NCI-H2227 treated with DMSO at 0.1 percent for 48 hours (cell line): ENCODE measurements around the gene ZBTB4.
A peak's percentile ranks its signal among the peaks of the same experiment; 100 is the strongest.

Experiments used
- DNase-seq: peaks from one replicate; lab custom pipeline; 2025; lab: John Stamatoyannopoulos, UW

Gene ZBTB4

DNA sequence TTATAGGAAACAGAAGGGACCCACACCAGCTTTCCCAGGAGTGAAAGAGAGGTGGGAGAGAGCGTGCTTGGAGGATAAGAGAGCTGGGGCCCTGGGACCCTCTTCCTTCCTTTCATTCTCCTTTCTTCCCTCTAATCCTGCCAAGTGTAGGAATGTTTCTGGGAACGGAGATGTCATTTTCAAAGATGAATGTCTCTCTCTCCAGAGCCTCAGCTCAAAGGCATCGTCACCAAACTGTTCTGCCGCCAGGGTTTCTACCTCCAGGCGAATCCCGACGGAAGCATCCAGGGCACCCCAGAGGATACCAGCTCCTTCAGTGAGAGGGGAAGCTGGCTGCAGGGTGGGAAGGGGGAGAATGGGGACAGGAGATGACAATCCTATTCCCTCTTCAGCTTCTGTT, 38.2 kb downstream of the ZBTB4 start:
- no peak for DNase-seq

GRCh38 chr17:7440834-7441195, 38.6 kb downstream of the ZBTB4 start:
- DNase-seq: peak; percentile 80

- peak; percentile 80 for DNase-seq
Observed at GRCh38 chr17:7440113-7440833, 39.2 kb downstream of the ZBTB4 start.

GRCh38 chr17:7439462-7440112, 39.8 kb downstream of the ZBTB4 start, which contains the start of gene FGF11:
Gene FGF11, plus strand, starts transcription at chr17:7439512. Its CDS starts 109 bp downstream, at chr17:7439621.
- DNase-seq: no peak

- DNase-seq: no peak
Observed at GRCh38 chr17:7438656-7439460, 40.6 kb downstream of the ZBTB4 start.

DNA sequence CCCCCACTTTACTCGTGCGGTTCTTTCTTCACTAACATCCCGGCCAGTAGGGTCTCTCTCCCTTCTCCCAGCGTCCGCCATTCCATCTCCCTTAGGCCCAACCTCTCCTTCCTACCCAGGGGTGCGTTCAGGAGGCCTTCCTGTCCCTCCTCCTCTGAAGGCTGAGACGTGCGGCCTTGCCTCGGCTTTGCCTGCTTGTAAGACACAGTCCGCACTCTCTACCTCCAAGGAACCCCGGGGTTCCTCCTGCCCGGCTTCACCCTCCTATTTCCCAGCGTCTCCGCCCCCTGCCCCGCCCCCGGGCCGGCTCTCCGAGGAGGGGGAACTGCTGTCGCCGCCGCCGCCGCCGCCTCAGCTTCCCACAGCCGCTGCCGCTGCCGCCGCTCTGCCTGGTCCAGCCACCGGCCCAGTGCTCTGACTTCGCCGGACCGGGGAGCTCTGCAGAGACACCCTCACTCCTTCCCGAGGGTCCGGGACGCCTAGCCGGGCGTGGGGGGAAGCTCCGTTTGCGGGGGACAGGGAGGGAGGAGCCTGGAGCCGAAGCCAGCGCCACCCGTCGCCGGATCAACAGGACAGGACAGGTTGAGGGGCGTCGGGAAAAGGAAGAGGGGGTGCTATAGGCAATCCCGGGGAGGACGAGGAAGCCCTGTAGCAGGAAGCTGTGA, 41.3 kb downstream of the ZBTB4 start:
- DNase-seq: peak; percentile 48

DNA sequence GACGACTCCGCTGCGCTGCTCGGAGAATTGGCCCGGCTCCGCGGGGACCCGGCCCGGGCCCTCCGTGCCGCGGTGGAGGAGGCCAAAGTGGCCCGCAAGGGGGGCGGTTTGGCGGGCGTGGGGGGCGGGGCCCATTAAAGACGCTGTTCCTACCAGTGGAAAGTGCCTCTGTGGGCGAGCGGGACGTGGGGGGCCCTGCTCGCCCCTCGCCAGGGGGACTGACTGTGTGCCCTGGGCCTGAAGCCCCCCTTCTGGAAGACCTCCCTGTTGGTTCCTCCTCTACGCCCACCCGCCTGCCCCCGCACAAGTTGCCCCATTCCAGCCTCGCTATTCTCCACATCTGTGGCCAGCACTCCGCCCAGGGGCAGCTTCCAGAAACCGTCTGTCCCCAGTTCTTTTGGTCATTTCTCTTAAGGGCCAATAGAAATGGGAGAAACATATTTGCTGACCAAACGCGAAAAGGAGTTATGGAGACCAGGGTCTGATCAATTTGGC, 42.0 kb downstream of the ZBTB4 start:
- no peak for DNase-seq

GRCh38 chr17:7436556-7437368, 42.7 kb downstream of the ZBTB4 start:
- peak; percentile 35 for DNase-seq

DNA sequence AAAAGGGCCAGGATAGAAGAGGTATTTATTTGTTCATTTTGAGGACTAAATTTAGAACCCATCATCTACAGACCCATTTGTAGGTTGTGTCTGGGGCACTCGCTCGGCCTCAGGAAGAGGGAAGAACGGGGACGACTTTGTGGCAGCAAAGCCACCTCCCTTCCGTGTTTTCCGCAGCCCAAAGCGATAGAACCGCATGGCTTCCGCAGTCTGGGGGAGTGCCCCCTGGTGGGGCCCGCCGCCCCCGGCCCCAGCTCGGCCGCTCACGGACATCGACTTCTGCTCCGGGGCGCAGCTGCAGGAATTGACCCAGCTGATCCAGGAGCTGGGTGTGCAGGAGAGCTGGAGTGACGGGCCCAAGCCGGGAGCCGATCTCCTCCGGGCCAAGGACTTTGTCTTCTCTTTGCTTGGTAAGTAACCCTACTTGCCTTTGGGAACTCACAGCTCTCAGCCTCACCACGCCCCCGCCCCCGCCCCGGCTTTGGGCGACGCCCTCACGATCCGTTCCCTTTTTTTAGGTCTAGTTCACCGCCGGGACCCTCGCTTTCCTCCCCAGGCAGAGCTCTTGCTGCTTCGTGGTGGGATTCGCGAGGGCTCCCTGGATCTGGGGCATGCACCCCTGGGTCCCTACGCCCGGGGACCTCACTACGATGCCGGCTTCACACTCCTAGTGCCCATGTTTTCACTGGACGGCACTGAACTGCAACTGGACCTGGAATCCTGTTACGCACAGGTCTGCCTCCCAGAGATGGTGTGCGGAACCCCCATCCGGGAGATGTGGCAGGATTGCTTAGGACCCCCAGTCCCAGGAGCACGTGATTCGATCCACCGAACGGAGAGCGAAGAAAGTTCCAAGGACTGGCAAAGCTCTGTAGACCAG, 43.5 kb downstream of the ZBTB4 start:
- no peak for DNase-seq

GRCh38 chr17:7432296-7432695, 47.1 kb downstream of the ZBTB4 start:
- no peak for DNase-seq

DNA sequence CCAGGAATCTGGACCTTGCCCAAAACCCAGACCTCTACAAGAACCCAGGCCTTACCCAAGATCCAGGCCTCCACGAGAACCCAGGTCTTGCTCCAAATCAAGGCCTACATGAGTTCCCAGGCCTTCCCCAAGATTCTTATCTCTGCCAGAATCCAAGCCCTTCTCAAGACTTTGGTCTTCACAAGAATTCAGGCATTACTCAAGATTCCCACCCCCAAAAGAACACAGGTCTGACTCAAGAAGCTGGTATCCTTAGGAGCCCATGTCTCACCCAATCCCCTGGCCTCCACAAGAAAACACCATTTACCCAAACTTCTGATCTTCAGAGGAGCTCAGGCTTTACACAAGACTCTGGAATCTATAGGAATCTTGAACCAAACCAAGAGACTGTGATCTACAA, 48.2 kb downstream of the ZBTB4 start:
- DNase-seq: no peak

GRCh38 chr17:7429722-7430121, 49.7 kb downstream of the ZBTB4 start:
- DNase-seq: no peak

GRCh38 chr17:7428557-7428956, 50.9 kb downstream of the ZBTB4 start, which contains the start of gene SPEM3:
Gene SPEM3, plus strand, starts transcription at chr17:7428857. Its CDS starts 46 bp downstream, at chr17:7428903.
- DNase-seq: no peak

DNA sequence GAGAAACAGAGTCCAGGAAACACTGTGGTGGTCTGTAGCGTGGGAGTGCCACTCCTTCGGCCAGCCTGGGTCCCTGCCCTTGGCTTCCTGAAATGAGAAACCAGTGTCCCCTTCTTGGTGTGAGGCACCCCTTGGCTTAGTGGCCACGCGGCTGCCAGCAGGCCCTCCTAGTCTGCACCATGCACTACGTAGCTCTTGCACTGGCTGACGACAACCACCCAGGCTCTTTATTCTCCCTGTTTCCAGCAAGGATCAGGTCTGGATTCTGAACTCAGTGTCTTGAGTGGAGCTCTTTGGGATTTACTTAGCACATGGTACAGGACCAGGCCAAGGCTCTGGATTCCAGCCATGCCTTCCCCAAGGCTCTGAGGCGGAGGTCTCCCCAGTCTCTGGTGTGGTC, 51.9 kb downstream of the ZBTB4 start:
- DNase-seq: no peak

GRCh38 chr17:7426896-7427489, 52.4 kb downstream of the ZBTB4 start:
- DNase-seq: no peak

GRCh38 chr17:7426203-7426863, 53.1 kb downstream of the ZBTB4 start:
- DNase-seq: no peak

DNA sequence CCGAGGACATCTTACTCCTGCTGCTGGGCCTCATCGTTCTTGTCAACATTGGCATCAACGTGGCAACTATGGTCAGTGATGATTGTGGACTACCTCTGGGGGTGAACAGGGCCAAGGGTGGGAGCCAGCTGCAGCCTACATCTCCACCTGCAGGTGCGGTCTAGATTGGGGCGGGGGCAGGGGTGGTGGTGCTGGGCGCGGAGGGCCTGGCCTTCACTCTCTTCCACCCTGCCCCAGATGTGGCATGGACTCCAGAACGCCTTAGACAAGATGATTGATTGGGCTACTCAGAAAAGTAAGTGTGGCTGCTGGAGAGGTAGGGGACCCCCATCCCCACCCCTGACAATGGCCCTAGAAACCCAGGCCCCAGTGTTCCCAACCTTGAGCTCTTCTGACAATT, 53.7 kb downstream of the ZBTB4 start:
- no peak for DNase-seq

DNA sequence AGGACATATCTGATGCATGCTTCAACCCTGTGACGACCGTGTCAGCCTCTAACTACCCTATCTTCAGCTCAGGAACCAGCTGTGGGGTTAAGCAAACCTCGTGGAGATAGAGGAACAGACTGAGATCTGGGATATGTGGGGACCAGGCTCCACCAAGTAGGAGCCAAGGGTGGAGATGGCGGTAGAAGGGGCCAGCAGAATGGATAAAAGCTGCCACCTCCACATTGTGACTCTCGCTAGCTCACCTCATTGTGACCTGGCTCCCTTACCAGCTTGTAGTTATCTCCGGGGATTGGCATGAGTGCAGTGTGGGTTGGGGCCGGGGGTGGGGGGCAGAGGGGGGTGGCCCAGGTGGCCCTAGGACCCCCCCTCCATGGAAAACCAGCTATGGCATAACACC, 54.1 kb downstream of the ZBTB4 start, which contains the start of gene SPEM2:
Gene SPEM2 (plus strand): TSS at position 301 of the 400 bp plus-strand sequence. CDS start 73 bp downstream, at position 374.
- no peak for DNase-seq

DNA sequence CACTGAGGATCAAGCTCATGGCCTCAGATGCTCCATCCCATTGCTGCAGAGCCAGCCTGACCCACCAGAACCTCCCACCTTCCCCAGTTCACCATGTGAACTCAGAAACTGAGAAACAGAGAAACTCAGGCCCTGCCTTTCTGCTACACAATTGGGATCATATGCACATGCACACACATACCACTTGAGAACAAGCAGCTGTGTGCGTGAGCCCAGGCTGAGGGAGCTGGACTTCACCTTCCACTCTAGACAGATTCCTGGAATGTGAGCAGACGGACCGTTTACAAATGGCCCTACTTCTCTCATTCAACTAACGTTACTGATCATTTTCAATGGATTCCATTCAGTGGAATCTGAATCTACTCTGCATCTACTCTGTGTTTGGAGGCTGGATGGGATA, 55.8 kb downstream of the ZBTB4 start:
- no peak for DNase-seq
